ENCODE data around the gene SAMD4B. TPM values are rescaled to one million over a fixed set of nuclear protein-coding genes. Genes with fewer than 3 reads are reported as not detected.

Gene SAMD4B
- total and polyA plus RNA-seq, 2 experiments from 2014 or later, result 104 to 172 TPM

GRCh38 chr19:39308531-39309304 lies 33.5 kb upstream of the SAMD4B start:
- Mint-ChIP-seq H3K9me3 (no peaks in the 10 kb centered on the region; the same call in 2 of the 3 replicates), H3K36me3 (ENCODE audit: low read depth) (peaks cover 8% of the 10 kb centered on the region), H3K4me1 (peaks cover 42% of the 10 kb centered on the region), H3K4me3 (peak overlapping the region; percentile 68), H3K27ac (no peak overlapping the region), H3K27me3 (ENCODE audit: insufficient read depth, low read depth, poor library complexity) (peaks cover 29% of the 10 kb centered on the region)
- Histone ChIP-seq H3K4me1 (ENCODE audit: insufficient read depth) (peaks cover 28% of the 10 kb centered on the region), H2AFZ (peak overlapping the region; percentile 23; the same call in 1 of the 2 replicates), H3K79me2 (replicated peaks; ENCODE audit: insufficient read depth) (no peaks in the 10 kb centered on the region), H3K36me3 (ENCODE audit: insufficient read depth) (0 out of 2 replicates have a peak, but pooled peaks cover 3% of the 10 kb centered on the region), H3K27me3 (ENCODE audit: insufficient read depth) (peaks cover 23% of the 10 kb centered on the region), H3K4me2 (peak overlapping the region; percentile 95), H3F3A (replicated peaks; ENCODE audit: low read depth) (peaks cover 11% of the 10 kb centered on the region), H3K9me2 (ENCODE audit: insufficient read depth) (no peaks in the 10 kb centered on the region), H3K4me3 (peak overlapping the region; percentile 88), H4K20me1 (replicated peaks; ENCODE audit: insufficient read depth) (peaks cover 6% of the 10 kb centered on the region; the same call in 1 of the 2 replicates), H3K27ac (ENCODE audit: low read depth) (no peak overlapping the region)
- peak; percentile 96 for DNase-seq (ENCODE audit: low spot score)
- TF ChIP-seq CREB1 (CRISPR knock-in tag; IDR thresholded peaks at IDR 0.05; ENCODE audit: low read depth) (no peak), NANOG (IDR thresholded peaks at IDR 0.05; ENCODE audit: borderline replicate concordance) (no peak), EZH2phosphoT487 (IDR thresholded peaks at IDR 0.05; ENCODE audit: unreplicated experiment) (no peak), ZNF462 (CRISPR knock-in tag; IDR thresholded peaks at IDR 0.05) (no peak), ZNF331 (CRISPR knock-in tag; IDR thresholded peaks at IDR 0.05; ENCODE audit: low read depth) (no peak), ZNF114 (CRISPR knock-in tag; IDR thresholded peaks at IDR 0.05) (no peak), REST (IDR thresholded peaks at IDR 0.05; ENCODE audit: unreplicated experiment) (no peak), POLR2AphosphoS5 (IDR thresholded peaks at IDR 0.05; ENCODE audit: low read depth) (no peak), STAT1 (IDR thresholded peaks at IDR 0.05; ENCODE audit: unreplicated experiment) (no peak), EZH2 (IDR thresholded peaks at IDR 0.05; ENCODE audit: low read depth, unreplicated experiment) (no peak), JUNB (IDR thresholded peaks at IDR 0.05; ENCODE audit: unreplicated experiment) (no peak)
- TF ChIP-seq, protein P1, sequence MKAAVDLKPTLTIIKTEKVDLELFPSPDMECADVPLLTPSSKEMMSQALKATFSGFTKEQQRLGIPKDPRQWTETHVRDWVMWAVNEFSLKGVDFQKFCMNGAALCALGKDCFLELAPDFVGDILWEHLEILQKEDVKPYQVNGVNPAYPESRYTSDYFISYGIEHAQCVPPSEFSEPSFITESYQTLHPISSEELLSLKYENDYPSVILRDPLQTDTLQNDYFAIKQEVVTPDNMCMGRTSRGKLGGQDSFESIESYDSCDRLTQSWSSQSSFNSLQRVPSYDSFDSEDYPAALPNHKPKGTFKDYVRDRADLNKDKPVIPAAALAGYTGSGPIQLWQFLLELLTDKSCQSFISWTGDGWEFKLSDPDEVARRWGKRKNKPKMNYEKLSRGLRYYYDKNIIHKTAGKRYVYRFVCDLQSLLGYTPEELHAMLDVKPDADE (IDR thresholded peaks at IDR 0.05), result no peak
- TF ChIP-seq, protein P2, sequence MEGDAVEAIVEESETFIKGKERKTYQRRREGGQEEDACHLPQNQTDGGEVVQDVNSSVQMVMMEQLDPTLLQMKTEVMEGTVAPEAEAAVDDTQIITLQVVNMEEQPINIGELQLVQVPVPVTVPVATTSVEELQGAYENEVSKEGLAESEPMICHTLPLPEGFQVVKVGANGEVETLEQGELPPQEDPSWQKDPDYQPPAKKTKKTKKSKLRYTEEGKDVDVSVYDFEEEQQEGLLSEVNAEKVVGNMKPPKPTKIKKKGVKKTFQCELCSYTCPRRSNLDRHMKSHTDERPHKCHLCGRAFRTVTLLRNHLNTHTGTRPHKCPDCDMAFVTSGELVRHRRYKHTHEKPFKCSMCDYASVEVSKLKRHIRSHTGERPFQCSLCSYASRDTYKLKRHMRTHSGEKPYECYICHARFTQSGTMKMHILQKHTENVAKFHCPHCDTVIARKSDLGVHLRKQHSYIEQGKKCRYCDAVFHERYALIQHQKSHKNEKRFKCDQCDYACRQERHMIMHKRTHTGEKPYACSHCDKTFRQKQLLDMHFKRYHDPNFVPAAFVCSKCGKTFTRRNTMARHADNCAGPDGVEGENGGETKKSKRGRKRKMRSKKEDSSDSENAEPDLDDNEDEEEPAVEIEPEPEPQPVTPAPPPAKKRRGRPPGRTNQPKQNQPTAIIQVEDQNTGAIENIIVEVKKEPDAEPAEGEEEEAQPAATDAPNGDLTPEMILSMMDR (conservative IDR thresholded peaks at IDR 0.05; ENCODE audit: low read depth in 2 of 2), result no peak
- peak; percentile 65 for ATAC-seq

All from GM23338 (cell line).